Activated CD8-positive, alpha-beta T cell treated with anti-CD3 and anti-CD28 coated beads for 36 hours (primary cell): Measurements from ENCODE around the gene SLC8B1. TPM values are rescaled to one million over a fixed set of nuclear protein-coding genes. Genes with fewer than 3 reads are reported as not detected.
A peak's percentile ranks its signal among the peaks of the same experiment; 100 is the strongest.

Source experiments
- ATAC-seq: fragments of 200-7000 bp; cut with Tn5 transposase; one replicate; pipeline ENCODE4 v1.10.0; 2021; ENCODE audit warnings: mild to moderate bottlenecking, moderate library complexity
- CTCF ChIA-PET: fragments of 350-600 bp; sonication (Branson Sonifier 250); formaldehyde crosslinking; loops from one replicate; lab custom pipeline; 2021; ENCODE audit warnings: antibody characterized with exemption; lab: Charles Lee
- POLR2A ChIA-PET: fragments of 350-600 bp; sonication (Branson Sonifier 250); formaldehyde crosslinking; loops from one replicate; lab custom pipeline; 2021; ENCODE audit warnings: antibody characterized with exemption; lab: Charles Lee
- DNase-seq: peaks from one replicate; pipeline ENCODE4 v3.0.0-alpha.2; 2020
- H3K27ac Mint-ChIP-seq: one replicate; pipeline ENCODE4 v1.8.0; 2021; ENCODE audit warnings: mild to moderate bottlenecking, mixed read lengths
- H3K27me3 Mint-ChIP-seq: one replicate; pipeline ENCODE4 v1.8.0; 2021; ENCODE audit warnings: mixed read lengths
- H3K36me3 Mint-ChIP-seq: one replicate; pipeline ENCODE4 v1.8.0; 2021; ENCODE audit warnings: low read depth, mixed read lengths
- H3K4me1 Mint-ChIP-seq: one replicate; pipeline ENCODE4 v1.8.0; 2021; ENCODE audit warnings: low read depth, mixed read lengths
- H3K4me3 Mint-ChIP-seq: one replicate; pipeline ENCODE4 v1.8.0; 2021; ENCODE audit warnings: mild to moderate bottlenecking, moderate library complexity, mixed read lengths
- H3K9me3 Mint-ChIP-seq: one replicate; pipeline ENCODE4 v1.8.0; 2021; ENCODE audit warnings: mixed read lengths
- intact Hi-C: fragments of 100-400 bp; cut with micrococcal nuclease; formaldehyde crosslinking; loops from one replicate; pipeline ENCODE4 v1.10.0; 2022
- total RNA-seq, 2 experiments: library from RNA; stranded (reverse); gene quantifications; one replicate each; pipeline ENCODE4 v1.2.3, GENCODE V29; 2021
- TF ChIP-seq, protein P1 (sequence below): fragments of 200-600 bp; IDR thresholded peaks from one replicate; pipeline ENCODE4 v1.8.0; 2022; ENCODE audit warnings: antibody characterized with exemption, mild to moderate bottlenecking

Gene SLC8B1
- total RNA-seq, 2 experiments from 2014 or later, result 13.4 to 18.9 TPM

DNA sequence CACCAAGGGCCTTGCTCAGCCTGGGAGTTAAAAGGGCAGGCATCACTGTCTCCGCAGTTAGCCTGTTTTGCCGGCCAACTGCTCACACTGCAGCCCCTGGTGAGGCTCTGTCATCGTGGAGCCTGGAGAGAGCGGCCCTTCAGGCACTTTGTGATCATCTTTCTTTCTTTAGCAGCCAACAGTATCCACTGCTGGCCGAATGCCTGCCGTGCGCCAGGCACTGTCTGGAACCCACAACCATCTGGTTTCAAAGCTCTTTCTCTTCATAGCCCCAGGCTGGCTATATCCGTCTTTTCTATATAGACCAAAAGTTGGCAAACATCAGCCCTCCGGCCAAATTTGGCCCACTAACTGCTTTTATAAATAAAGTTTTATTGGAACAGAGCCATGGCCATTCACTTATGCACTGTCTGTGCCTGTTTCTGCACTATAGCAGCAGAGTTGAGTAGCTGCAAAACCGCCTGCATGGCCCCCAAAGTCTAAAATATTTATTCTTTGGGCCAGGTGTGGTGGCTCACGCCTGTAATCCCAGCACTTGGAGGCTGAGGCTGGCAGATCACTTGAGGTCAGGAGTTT, 29.5 kb downstream of the SLC8B1 start:
- ChIA-PET POLR2A (interaction anchor here (0.9 kb wide), 1 partner anchor 34 kb away, joined by 3 read pairs; no protein-coding TSS in a partner anchor), CTCF (no interaction called here)
- TF ChIP-seq, protein P1, sequence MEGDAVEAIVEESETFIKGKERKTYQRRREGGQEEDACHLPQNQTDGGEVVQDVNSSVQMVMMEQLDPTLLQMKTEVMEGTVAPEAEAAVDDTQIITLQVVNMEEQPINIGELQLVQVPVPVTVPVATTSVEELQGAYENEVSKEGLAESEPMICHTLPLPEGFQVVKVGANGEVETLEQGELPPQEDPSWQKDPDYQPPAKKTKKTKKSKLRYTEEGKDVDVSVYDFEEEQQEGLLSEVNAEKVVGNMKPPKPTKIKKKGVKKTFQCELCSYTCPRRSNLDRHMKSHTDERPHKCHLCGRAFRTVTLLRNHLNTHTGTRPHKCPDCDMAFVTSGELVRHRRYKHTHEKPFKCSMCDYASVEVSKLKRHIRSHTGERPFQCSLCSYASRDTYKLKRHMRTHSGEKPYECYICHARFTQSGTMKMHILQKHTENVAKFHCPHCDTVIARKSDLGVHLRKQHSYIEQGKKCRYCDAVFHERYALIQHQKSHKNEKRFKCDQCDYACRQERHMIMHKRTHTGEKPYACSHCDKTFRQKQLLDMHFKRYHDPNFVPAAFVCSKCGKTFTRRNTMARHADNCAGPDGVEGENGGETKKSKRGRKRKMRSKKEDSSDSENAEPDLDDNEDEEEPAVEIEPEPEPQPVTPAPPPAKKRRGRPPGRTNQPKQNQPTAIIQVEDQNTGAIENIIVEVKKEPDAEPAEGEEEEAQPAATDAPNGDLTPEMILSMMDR, result no peak

DNA sequence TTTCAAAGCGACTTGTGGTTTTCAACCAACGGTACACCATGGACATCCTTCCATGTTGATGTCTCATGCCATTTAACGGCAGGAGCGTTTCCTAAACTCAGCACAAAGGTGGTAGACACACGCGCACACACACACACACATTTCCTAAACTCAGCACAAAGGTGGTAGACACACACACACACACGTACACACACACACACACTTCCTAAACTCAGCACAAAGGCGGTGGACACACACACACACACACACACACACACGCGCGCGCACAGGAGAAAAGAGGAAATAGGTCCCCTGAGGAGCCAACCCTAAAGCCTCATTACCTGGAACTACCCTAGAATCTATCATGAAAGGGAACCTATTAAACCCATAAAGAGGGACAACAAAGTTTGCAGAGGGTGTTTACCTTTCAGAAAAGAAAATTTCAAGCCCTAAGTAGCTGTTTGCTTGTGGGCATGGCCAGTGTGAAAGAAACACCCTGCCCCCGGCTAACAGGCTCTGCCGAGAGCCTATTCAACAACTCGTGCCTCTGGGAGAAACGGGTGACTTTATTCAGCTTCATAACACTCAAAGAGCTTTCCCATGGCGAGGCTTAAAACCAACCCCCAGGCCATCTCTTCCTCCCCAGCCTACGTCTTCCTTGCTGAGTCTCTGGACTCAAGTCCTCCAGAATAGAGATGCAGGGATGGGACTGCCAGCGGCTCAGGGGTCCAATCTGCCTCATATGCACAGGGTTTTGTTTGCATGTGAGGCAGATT, 31.8 kb downstream of the SLC8B1 start:
- ATAC-seq, result peak; percentile 47
- DNase-seq, result peak; percentile 34
- Mint-ChIP-seq H3K9me3 (no peaks in the 10 kb centered on the region), H3K27ac (peak overlapping the region; percentile 66), H3K4me3 (no peak overlapping the region), H3K4me1 (peaks cover 13% of the 10 kb centered on the region), H3K36me3 (peaks cover 20% of the 10 kb centered on the region), H3K27me3 (no peaks in the 10 kb centered on the region)
- intact Hi-C loops, result no loop called here
- ChIA-PET CTCF (no interaction called here), POLR2A (no interaction called here)
- TF ChIP-seq, protein P1, result no peak

More for the DNA sequence above, 29.5 kb downstream of the SLC8B1 start:
- DNase-seq (no peak), ATAC-seq (no peak)
- Mint-ChIP-seq H3K9me3 (no peaks in the 10 kb centered on the region), H3K27ac (no peak overlapping the region), H3K36me3 (peaks cover 23% of the 10 kb centered on the region), H3K27me3 (no peaks in the 10 kb centered on the region), H3K4me3 (no peak overlapping the region), H3K4me1 (peaks cover 13% of the 10 kb centered on the region)
- intact Hi-C loops, result no loop called here

DNA sequence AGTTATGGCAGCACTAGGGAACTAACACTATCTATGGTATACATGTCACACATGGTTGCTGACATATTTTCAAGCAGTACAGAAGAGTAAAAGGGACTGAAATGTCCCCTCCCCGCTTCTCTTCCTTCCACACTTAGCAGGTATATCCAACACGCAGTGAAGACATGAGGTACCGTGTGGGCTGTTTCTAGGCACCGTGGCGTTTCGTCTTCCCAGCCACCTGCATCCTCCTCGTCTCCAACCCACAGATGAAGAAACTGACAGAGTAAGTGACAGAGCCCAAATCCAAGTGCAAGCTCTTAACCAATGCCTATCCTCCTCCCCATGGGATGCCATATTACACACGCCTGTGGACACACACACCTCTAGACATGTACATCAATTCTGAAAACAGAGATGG, 32.4 kb downstream of the SLC8B1 start:
- Mint-ChIP-seq H3K36me3 (peaks cover 20% of the 10 kb centered on the region), H3K4me3 (no peak overlapping the region), H3K4me1 (peaks cover 13% of the 10 kb centered on the region), H3K27ac (peak overlapping the region; percentile 66), H3K27me3 (no peaks in the 10 kb centered on the region), H3K9me3 (no peaks in the 10 kb centered on the region)
- CTCF ChIA-PET, result no interaction called here
- TF ChIP-seq, protein P1, result no peak
- POLR2A ChIA-PET, result no interaction called here
- no peak for DNase-seq
- no peak for ATAC-seq
- intact Hi-C loops, result no loop called here

DNA sequence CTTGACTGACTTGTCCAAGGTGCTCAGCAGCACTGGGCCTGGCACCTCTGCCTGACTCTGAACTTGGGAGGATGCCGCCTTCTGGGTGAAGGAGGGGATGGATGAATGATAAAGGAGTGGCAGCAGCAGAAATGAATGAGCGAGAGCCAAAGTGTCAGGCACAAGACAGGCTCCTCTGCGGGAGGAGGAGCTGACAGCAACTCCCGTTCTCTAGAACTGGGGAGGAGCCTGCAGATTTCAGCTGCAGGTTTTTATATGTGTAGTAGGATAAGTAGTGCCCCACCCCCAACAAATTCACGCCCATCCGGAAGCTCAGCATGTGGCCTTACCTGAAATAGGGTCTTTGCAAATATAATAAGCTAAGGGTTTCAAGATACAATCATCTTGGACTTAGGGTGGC, 33.1 kb downstream of the SLC8B1 start:
- ChIA-PET POLR2A (no interaction called here), CTCF (no interaction called here)
- Mint-ChIP-seq H3K27me3 (no peaks in the 10 kb centered on the region), H3K36me3 (peaks cover 17% of the 10 kb centered on the region), H3K27ac (no peak overlapping the region), H3K4me1 (peaks cover 13% of the 10 kb centered on the region), H3K9me3 (no peaks in the 10 kb centered on the region), H3K4me3 (no peak overlapping the region)
- ATAC-seq (no peak), DNase-seq (no peak)
- TF ChIP-seq, protein P1, result no peak
- intact Hi-C loops, result no loop called here

DNA sequence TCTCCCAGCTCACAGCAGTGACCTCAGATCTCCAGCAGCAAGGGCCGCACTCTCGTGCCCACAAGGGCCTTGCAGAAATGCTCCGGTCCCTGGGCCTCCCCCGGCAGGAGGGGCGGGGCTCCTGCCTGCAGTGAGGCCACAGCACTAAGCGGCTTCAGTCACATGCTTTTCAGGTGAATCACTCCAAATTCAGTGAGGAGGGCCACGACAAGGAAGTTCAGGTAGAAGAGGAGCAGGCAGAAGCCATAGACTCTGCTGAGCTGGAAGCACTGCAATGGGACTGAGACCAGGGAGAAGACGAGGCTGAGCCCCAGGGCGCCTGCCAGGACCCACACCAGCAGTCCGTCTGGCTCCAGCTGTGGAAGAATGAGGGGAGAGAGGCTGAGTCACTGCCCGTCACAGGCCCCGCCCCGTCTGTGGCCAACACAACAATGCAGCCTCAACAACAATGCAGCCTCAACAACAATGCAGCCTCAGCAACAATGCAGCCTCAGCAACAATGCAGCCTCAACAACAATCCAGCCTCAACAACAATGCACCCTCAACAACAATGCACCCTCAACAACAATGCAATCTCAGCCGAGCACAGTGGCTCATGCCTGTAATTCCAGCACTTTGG, 35.2 kb downstream of the SLC8B1 start:
- ATAC-seq (no peak), DNase-seq (no peak)
- POLR2A ChIA-PET, result no interaction called here
- Mint-ChIP-seq H3K27me3 (no peaks in the 10 kb centered on the region), H3K4me3 (no peak overlapping the region), H3K36me3 (peaks cover 15% of the 10 kb centered on the region), H3K4me1 (peaks cover 13% of the 10 kb centered on the region), H3K27ac (no peak overlapping the region), H3K9me3 (no peaks in the 10 kb centered on the region)
- intact Hi-C loops, result no loop called here
- TF ChIP-seq, protein P1, result no peak
- CTCF ChIA-PET, result no interaction called here
